ENCODE data around the gene SDF2L1. TPM values are rescaled to one million over a fixed set of nuclear protein-coding genes. Genes with fewer than 3 reads are reported as not detected.
"Not testable (repeated sequence)": the region's sequence is repeated elsewhere in the genome, so short reads cannot be mapped to it uniquely, and the experiment has no call there.

SDF2L1 gene
- total and polyA plus RNA-seq, 12 donors: 14.0 to 83.9 (median 27.4) TPM

- H3K27me3 ChIP-seq: no peaks in the 10 kb centered on the region
- no peak overlapping the region for H3K27ac ChIP-seq
- H3K9me3 ChIP-seq (replicated peaks in 1 of 3): no peaks in the 10 kb centered on the region
- no peak overlapping the region for H3K4me3 ChIP-seq
- no peaks in the 10 kb centered on the region for H3K4me1 ChIP-seq (replicated peaks in 1 of 2)
- DNase-seq: no peak
- peaks cover 0 to 29% of the 10 kb centered on the region in 2 donors for H3K36me3 ChIP-seq (replicated peaks in 1 of 2)
- intact Hi-C loops (cut with DNase I): no loop called here
- TF ChIP-seq POLR2A (IDR thresholded peaks at IDR 0.05): no peak
- no peak for TF ChIP-seq CTCF (IDR thresholded peaks at IDR 0.05)
- WGBS, 4 donors: 89 to 96% (median 91%) methylated on average over 4 of the region's 4 CpGs
Measured at GRCh38 chr22:21611210-21611977, 30.7 kb upstream of the SDF2L1 start.

- intact Hi-C loops (cut with DNase I): no loop called here
- TF ChIP-seq CTCF (IDR thresholded peaks at IDR 0.05) (no peak), POLR2A (IDR thresholded peaks at IDR 0.05) (no peak)
- Histone ChIP-seq H3K27me3 (no peaks in the 10 kb centered on the region), H3K36me3 (replicated peaks in 1 of 2) (peaks cover 0 to 29% of the 10 kb centered on the region in 2 donors), H3K27ac (no peak overlapping the region), H3K4me1 (replicated peaks in 1 of 2) (no peaks in the 10 kb centered on the region), H3K4me3 (no peak overlapping the region), H3K9me3 (replicated peaks in 1 of 3) (no peaks in the 10 kb centered on the region)
- WGBS, 4 donors: 84 to 94% (median 90%) methylated on average over 3 to 7 of the region's 7 CpGs
- DNase-seq: no peak
Measured at GRCh38 chr22:21612858-21613257, 29.2 kb upstream of the SDF2L1 start.

GRCh38 chr22:21613553-21614233, 28.4 kb upstream of the SDF2L1 start:
- H3K4me3 ChIP-seq: no peak overlapping the region
- TF ChIP-seq CTCF (IDR thresholded peaks at IDR 0.05) (no peak), POLR2A (IDR thresholded peaks at IDR 0.05) (no peak)
- no peak overlapping the region for H3K27ac ChIP-seq
- no peaks in the 10 kb centered on the region for H3K27me3 ChIP-seq
- DNase-seq: no peak
- no peaks in the 10 kb centered on the region for H3K4me1 ChIP-seq (replicated peaks in 1 of 2)
- 85 to 94% (median 89%) methylated on average over 4 of the region's 4 CpGs for WGBS, 4 donors
- H3K36me3 ChIP-seq (replicated peaks in 1 of 2): peaks cover 0 to 29% of the 10 kb centered on the region in 2 donors
- H3K9me3 ChIP-seq (replicated peaks in 1 of 3): no peaks in the 10 kb centered on the region
- intact Hi-C loops (cut with DNase I): no loop called here

- H3K36me3 ChIP-seq (replicated peaks in 1 of 2): peaks cover 0 to 25% of the 10 kb centered on the region in 2 donors
- H3K4me1 ChIP-seq (replicated peaks in 1 of 2): no peaks in the 10 kb centered on the region
- 76 to 83% (median 78%) methylated on average over 4 of the region's 4 CpGs for WGBS, 4 donors
- intact Hi-C loops (cut with DNase I): no loop called here
- no peaks in the 10 kb centered on the region for H3K27me3 ChIP-seq
- no peaks in the 10 kb centered on the region for H3K9me3 ChIP-seq (replicated peaks in 1 of 3)
- TF ChIP-seq CTCF (IDR thresholded peaks at IDR 0.05) (no peak), POLR2A (IDR thresholded peaks at IDR 0.05) (no peak)
- no peak overlapping the region for H3K4me3 ChIP-seq
- no peak overlapping the region for H3K27ac ChIP-seq
- no peak for DNase-seq
Measured at GRCh38 chr22:21615731-21616130, 26.4 kb upstream of the SDF2L1 start.

- H3K9me3 ChIP-seq (replicated peaks in 1 of 3); H3K4me1 ChIP-seq (replicated peaks in 1 of 2); H3K27ac ChIP-seq; H3K4me3 ChIP-seq; DNase-seq; H3K27me3 ChIP-seq; intact Hi-C loops (cut with DNase I): not testable (repeated sequence)
- peaks cover 0 to 10% of the 10 kb centered on the region in 2 donors for H3K36me3 ChIP-seq (replicated peaks in 1 of 2)
- WGBS, 4 donors: 96 to 98% (median 98%) methylated on average over 6 of the region's 6 CpGs
Measured at GRCh38 chr22:21617337-21617736, 24.8 kb upstream of the SDF2L1 start.
